Measurements from ENCODE around the gene SSH2. TPM values are rescaled to one million over a fixed set of nuclear protein-coding genes. Genes with fewer than 3 reads are reported as not detected.

The SSH2 gene
- total RNA-seq, 1 experiment from 2014 or later = 45.1 TPM

GRCh38 chr17:29748400-29748799, 181.6 kb downstream of the SSH2 start:
- Histone ChIP-seq H3K9me2 (ENCODE audit: insufficient read depth) (no peaks in the 10 kb centered on the region), H3K79me2 (ENCODE audit: low read depth) (no peaks in the 10 kb centered on the region; the same call in 1 of the 2 replicates), H3K36me3 (ENCODE audit: low read depth) (0 out of 2 replicates have a peak, but pooled peaks cover 3% of the 10 kb centered on the region), H4K20me1 (ENCODE audit: insufficient read depth) (no peaks in the 10 kb centered on the region), H3K9me3 (ENCODE audit: insufficient read depth, low read depth) (no peaks in the 10 kb centered on the region), H3K27me3 (ENCODE audit: insufficient read depth, low read depth) (no peaks in the 10 kb centered on the region), H3K4me2 (no peak overlapping the region), H3K27ac (no peak overlapping the region), H2AFZ (no peak overlapping the region), H3K4me3 (no peak overlapping the region), H3K4me1 (replicated peaks; ENCODE audit: insufficient read depth) (peaks cover 36% of the 10 kb centered on the region), H3F3A (ENCODE audit: insufficient read depth, low read depth) (peaks cover 14% of the 10 kb centered on the region; the same call in 1 of the 2 replicates)
- no peak for DNase-seq
- POLR2A ChIA-PET (ENCODE audit: unreplicated experiment) = no interaction called here
- TF ChIP-seq, protein P1, sequence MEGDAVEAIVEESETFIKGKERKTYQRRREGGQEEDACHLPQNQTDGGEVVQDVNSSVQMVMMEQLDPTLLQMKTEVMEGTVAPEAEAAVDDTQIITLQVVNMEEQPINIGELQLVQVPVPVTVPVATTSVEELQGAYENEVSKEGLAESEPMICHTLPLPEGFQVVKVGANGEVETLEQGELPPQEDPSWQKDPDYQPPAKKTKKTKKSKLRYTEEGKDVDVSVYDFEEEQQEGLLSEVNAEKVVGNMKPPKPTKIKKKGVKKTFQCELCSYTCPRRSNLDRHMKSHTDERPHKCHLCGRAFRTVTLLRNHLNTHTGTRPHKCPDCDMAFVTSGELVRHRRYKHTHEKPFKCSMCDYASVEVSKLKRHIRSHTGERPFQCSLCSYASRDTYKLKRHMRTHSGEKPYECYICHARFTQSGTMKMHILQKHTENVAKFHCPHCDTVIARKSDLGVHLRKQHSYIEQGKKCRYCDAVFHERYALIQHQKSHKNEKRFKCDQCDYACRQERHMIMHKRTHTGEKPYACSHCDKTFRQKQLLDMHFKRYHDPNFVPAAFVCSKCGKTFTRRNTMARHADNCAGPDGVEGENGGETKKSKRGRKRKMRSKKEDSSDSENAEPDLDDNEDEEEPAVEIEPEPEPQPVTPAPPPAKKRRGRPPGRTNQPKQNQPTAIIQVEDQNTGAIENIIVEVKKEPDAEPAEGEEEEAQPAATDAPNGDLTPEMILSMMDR (conservative IDR thresholded peaks at IDR 0.05) = no peak
- TF ChIP-seq EZH2 (IDR thresholded peaks at IDR 0.05; ENCODE audit: low read depth) = no peak
- BruUV-seq (replicated peaks) = no TSS peak
- intact Hi-C loops (cut with micrococcal nuclease; ENCODE audit: unreplicated experiment) = no loop called here
- CTCF ChIA-PET = no interaction called here

GRCh38 chr17:29747660-29748059, 182.4 kb downstream of the SSH2 start:
- Histone ChIP-seq H3K9me2 (ENCODE audit: insufficient read depth) (no peaks in the 10 kb centered on the region), H4K20me1 (ENCODE audit: insufficient read depth) (no peaks in the 10 kb centered on the region), H3K4me3 (no peak overlapping the region), H3K27ac (no peak overlapping the region), H3K27me3 (ENCODE audit: insufficient read depth, low read depth) (no peaks in the 10 kb centered on the region), H3K4me1 (replicated peaks; ENCODE audit: insufficient read depth) (peaks cover 36% of the 10 kb centered on the region), H3F3A (ENCODE audit: insufficient read depth, low read depth) (peaks cover 14% of the 10 kb centered on the region; the same call in 1 of the 2 replicates), H3K36me3 (ENCODE audit: low read depth) (0 out of 2 replicates have a peak, but pooled peaks cover 3% of the 10 kb centered on the region), H2AFZ (no peak overlapping the region), H3K79me2 (ENCODE audit: low read depth) (no peaks in the 10 kb centered on the region; the same call in 1 of the 2 replicates), H3K4me2 (no peak overlapping the region), H3K9me3 (ENCODE audit: insufficient read depth, low read depth) (no peaks in the 10 kb centered on the region)
- no peak for DNase-seq
- BruUV-seq (replicated peaks) = no TSS peak
- ChIA-PET POLR2A (ENCODE audit: unreplicated experiment) (no interaction called here), CTCF (no interaction called here)
- intact Hi-C loops (cut with micrococcal nuclease; ENCODE audit: unreplicated experiment) = no loop called here
- TF ChIP-seq EZH2 (IDR thresholded peaks at IDR 0.05; ENCODE audit: low read depth) = no peak
- TF ChIP-seq, protein P1 (conservative IDR thresholded peaks at IDR 0.05) = no peak

GRCh38 chr17:29746669-29747068, 183.4 kb downstream of the SSH2 start:
- CTCF ChIA-PET = no interaction called here
- no peaks in the 10 kb centered on the region for H4K20me1 ChIP-seq (ENCODE audit: insufficient read depth)
- H3K27ac ChIP-seq = no peak overlapping the region
- H3K27me3 ChIP-seq (ENCODE audit: insufficient read depth, low read depth) = no peaks in the 10 kb centered on the region
- H3K36me3 ChIP-seq (ENCODE audit: low read depth) = 0 out of 2 replicates have a peak, but pooled peaks cover 3% of the 10 kb centered on the region
- BruUV-seq (replicated peaks) = no TSS peak
- no peak for TF ChIP-seq EZH2 (IDR thresholded peaks at IDR 0.05; ENCODE audit: low read depth)
- TF ChIP-seq, protein P1 (conservative IDR thresholded peaks at IDR 0.05) = no peak
- no peaks in the 10 kb centered on the region for H3K9me3 ChIP-seq (ENCODE audit: insufficient read depth, low read depth)
- intact Hi-C loops (cut with micrococcal nuclease; ENCODE audit: unreplicated experiment) = no loop called here
- POLR2A ChIA-PET (ENCODE audit: unreplicated experiment) = interaction anchor here (0.6 kb wide), 1 partner anchor 54 kb away, joined by 3 read pairs; no protein-coding TSS in a partner anchor
- peaks cover 42% of the 10 kb centered on the region for H3K4me1 ChIP-seq (replicated peaks; ENCODE audit: insufficient read depth)
- no peak for DNase-seq
- no peaks in the 10 kb centered on the region; the same call in 1 of the 2 replicates for H3K79me2 ChIP-seq (ENCODE audit: low read depth)
- no peak overlapping the region for H3K4me2 ChIP-seq
- H2AFZ ChIP-seq = no peak overlapping the region
- peaks cover 14% of the 10 kb centered on the region; the same call in 1 of the 2 replicates for H3F3A ChIP-seq (ENCODE audit: insufficient read depth, low read depth)
- H3K4me3 ChIP-seq = no peak overlapping the region
- no peaks in the 10 kb centered on the region for H3K9me2 ChIP-seq (ENCODE audit: insufficient read depth)
